ENCODE results near the gene CCDC171.
"Not testable (repeated sequence)": the region's sequence is repeated elsewhere in the genome, so short reads cannot be mapped to it uniquely, and the experiment has no call there.

CCDC171 gene

DNA sequence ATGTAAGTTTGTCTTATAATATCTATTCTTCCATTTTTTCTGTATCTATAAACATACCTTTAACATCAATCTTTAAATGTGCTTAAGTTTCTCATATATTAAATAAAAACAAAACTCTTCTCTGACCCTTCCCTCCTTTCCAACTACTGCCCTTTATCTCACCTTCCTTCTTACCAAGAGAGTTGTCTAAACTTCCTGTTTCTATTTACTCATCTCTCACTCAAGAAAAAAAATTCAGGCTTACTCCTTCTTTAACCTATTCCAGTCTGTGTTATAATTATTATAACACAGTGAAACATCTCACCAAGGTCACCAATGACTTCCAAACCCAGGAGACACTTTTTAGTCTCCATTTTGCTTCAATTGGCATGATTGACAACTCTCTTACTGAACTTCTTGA, 140.9 kb downstream of the CCDC171 start:
- no peak for DNase-seq (ENCODE audit: low read depth in 2 of 3, low spot score in 1 of 3)

DNA sequence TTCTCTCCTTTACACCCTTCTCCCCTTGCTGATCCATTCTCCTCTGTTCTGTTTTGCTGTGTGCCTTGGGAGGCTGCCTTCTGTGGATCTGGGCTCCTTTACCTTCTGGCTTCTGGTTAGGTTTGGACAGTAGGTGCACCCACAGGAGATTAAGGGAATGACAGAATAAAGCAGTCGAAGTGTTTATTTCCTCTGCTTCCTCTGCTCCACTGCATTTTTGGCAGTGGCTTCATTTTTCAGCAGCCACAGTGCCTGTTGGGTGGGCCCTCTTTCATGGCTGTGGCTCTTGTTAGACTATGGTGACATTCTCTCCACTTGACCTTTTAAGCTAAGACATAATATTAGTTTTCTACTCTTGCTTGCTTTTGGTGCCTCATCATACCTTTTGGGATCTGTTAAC, 144.1 kb downstream of the CCDC171 start:
- no peak for DNase-seq (ENCODE audit: low read depth in 2 of 3, low spot score in 1 of 3)

- no peak for DNase-seq (ENCODE audit: low read depth in 2 of 3, low spot score in 1 of 3)
Measured at GRCh38 chr9:15697446-15697851, 144.6 kb downstream of the CCDC171 start.

- not testable (repeated sequence) for DNase-seq (ENCODE audit: low read depth in 2 of 3, low spot score in 1 of 3)
Measured at GRCh38 chr9:15699876-15700559, 147.2 kb downstream of the CCDC171 start.

- DNase-seq (ENCODE audit: low read depth in 2 of 3, low spot score in 1 of 3), result no peak
Measured at GRCh38 chr9:15707000-15707399, 154.2 kb downstream of the CCDC171 start.

DNA sequence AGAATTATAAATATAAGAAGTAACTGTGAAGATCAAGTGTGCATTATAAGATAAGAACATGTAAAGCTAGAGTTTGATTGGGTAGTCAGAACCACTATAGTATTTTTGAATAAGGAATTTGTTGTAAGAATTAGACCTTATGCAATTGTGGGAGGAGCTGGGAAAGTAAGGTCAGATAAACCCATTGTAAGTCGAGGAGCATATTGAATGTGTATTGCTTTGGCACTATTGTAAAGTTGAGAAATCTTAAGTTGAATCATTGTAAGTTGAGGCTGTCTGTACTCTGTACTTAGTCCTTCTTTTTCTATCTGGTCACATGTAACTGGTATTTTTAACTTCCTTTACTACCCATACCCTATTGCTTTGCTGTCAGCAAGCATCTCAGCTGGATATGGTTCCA, 158.7 kb downstream of the CCDC171 start:
- DNase-seq (ENCODE audit: low read depth in 2 of 3, low spot score in 1 of 3), result no peak

DNA sequence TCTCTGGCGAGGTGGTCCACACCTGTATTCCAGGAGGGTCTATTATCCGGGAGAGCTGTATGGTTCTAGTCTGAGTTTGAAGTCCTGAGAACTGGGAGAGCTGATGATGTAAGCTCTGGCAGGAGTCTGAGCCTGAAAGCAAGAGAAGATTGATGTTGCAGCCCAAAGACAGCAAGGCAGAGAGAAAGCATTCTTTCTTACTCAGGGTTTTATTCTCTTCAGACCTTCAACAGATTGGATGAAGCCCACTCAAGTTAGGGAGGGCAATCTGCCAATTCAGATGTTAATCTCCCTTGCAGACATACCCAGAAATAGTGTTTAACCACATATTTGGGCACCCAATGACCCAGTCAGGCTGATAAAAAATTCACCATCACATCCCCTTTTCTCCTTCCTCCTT, 159.1 kb downstream of the CCDC171 start:
- no peak for DNase-seq (ENCODE audit: low read depth in 2 of 3, low spot score in 1 of 3)

GRCh38 chr9:15714746-15715145, 161.9 kb downstream of the CCDC171 start:
- no peak for DNase-seq (ENCODE audit: low read depth in 2 of 3, low spot score in 1 of 3)

DNA sequence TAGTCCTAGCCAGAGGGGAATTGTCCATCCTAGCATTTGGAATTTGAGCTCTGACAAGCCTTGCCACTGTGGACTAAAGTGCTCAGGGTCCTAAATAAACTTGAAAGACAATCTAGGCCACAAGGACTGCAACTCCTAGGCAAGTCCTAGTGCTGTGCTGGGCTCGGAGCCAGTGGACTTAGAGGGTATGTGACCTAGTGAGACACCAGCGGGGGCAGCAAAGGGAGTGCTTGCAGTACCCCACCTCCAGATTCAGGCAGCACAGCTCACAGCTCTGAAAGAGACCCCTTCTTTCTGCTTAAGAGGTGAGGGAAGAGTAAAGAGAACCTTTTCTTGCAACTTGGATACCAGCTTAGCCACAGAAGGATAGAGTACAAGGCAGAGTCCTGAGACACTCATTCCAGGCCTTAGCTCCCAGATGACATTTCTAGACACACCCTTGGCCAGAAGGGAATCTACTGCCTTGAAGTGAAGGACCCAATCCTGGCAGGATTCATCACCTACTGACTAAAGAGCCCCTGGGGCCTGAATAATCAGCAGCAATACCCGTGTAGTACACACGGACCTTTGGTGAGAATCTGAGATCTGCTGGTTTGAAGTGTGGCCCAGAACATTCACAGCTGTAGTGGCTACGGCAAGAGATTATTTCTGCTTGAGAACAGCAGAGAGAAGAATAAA, 164.6 kb downstream of the CCDC171 start:
- DNase-seq (ENCODE audit: low read depth in 2 of 3, low spot score in 1 of 3), result no peak

GRCh38 chr9:15718423-15718822, 165.6 kb downstream of the CCDC171 start:
- DNase-seq (ENCODE audit: low read depth in 2 of 3, low spot score in 1 of 3), result no peak

- DNase-seq (ENCODE audit: low read depth in 2 of 3, low spot score in 1 of 3), result no peak
Measured at GRCh38 chr9:15720861-15721260, 168.0 kb downstream of the CCDC171 start.

DNA sequence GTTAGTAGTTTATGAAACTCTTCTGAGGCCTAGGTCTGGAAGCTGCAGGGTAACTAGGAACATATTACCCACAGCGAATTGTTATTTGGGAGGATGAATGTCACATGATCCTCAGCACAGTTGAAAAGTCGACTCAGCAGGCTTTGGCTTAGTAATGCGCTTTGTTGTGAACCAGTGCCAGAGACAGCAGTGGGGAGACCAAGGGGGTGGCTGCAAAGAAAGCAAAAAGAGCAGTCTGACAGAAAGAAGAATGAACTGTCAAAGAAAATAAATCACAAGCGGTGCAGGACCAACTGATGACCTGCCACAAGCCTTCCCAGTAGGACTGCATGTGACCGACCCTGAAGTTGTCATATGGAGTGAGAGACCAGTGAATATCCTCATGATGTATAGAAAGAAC, 170.0 kb downstream of the CCDC171 start:
- DNase-seq (ENCODE audit: low read depth in 2 of 3, low spot score in 1 of 3), result no peak

DNA sequence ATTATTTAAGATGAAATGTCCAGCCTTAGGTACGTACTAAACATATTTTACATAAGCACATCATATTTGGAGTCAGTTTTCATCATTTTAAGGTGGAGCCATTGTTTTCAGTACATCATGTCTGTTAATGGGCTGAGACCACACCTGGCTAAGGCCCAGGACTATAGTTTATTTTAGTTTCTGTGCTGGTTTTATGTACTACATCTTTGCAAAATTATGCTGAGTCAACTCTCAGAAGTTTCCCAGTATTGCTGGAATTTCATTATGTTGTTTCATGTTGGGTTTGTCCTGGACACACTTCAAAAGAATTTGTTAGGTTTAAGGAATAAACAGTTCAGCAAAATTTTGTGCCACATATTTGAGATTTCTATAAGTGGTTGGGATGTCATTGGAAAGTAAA, 171.2 kb downstream of the CCDC171 start:
- no peak for DNase-seq (ENCODE audit: low read depth in 2 of 3, low spot score in 1 of 3)

DNA sequence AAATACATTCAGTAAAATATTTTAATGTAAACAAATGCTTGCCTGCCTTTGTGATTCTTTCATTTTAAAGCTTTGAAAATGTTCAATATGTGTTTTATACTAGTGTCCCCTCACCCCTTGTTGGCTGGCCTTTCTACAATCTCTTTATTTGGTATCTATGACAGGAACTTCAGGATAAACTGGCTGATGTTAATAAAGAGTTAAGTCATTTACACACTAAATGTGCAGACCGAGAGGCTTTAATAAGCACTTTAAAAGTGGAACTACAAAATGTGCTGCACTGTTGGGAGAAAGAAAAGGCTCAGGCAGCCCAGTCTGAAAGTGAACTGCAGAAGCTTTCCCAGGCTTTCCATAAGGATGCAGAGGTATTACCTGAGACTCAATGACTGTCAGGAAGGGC, 171.8 kb downstream of the CCDC171 start:
- no peak for DNase-seq (ENCODE audit: low read depth in 2 of 3, low spot score in 1 of 3)

DNA sequence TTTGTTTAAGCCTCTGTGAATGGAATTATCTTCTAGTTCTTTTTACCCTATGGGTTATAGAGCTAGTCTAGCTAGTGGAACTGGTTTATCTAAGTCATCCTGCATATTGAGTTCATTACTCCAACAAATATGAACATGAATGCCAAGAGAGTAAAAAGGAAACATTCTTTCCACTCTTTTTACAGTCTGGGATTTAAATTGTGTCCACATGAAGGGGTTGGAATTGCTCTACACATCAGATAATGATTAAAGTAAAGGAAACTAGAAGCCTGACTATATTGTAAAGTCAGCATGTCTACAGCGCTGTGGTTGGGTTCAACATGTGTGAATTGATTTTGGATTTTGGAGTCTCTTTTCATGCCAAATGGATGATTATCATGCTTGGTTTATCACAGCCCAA, 173.1 kb downstream of the CCDC171 start:
- no peak for DNase-seq (ENCODE audit: low read depth in 2 of 3, low spot score in 1 of 3)

DNA sequence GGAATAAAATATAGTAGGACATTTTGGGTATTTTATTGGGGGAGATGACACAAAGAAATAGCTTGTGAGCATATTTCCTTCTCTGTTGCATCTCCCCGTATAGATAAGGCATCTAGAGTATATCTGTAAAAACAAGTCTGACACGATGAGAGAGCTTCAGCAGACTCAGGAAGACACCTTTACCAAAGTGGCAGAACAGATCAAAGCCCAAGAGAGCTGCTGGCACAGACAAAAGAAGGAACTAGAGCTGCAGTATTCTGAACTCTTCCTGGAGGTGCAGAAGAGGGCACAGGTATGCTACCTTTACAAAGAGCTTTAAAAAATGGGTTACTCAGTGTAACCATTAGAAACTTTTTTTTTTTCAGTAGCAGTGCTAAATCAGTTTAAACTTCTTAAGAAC, 176.7 kb downstream of the CCDC171 start:
- DNase-seq (ENCODE audit: low read depth in 2 of 3, low spot score in 1 of 3), result no peak

DNA sequence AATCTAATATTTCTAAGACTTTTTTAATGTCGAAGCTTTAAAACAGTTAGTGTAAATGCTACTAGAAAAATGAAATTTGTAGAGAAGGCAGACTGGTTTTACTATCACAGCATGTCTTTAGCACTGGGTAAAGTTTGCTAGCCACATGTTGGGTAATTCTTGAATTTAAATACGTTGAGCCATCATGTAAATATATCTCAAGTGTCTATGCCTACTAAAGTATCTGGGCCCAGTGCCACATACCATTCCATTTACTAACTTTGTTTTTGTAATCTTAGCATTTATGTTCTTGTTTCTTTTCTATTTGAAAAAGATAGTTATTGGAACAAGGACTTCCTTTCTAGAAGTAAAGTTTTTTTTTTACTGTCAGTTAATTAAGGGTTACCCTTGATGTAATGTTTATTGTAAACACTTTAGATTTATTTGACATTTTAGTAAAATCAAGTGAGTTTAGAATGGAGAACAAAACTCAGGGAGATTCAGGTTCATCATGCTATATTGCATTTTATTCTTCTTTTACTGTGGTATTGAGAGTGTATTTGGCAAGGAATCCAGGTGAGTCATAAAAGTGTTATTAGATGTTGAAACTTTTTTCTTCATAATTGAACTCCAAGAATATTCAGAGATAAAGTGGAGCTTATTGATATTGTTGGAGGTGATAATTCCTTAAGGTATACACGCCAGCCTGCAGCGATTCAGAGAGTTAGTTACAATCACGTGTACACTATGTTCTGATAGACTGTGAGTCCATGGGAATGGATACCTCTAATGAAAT, 182.4 kb downstream of the CCDC171 start:
- DNase-seq (ENCODE audit: low read depth in 2 of 3, low spot score in 1 of 3), result no peak

DNA sequence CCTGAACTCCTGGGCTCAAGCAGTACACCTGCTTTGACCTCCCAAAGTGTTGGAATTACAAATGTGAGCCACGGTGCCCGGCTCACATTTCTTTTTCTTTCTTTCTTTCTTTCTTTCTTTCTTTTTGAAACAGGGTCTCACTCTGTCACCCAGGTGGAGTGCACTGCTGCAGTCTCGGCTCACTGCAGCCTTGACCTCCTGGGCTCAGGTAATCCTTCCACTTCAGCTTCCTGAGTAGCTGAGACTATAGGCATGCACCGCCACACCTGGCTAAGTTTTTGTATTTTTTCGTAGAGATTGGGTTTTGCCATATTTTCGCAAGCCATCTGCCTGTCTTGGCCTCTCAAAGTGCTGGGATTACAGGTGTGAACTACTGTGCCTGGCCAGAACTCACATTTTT, 183.7 kb downstream of the CCDC171 start:
- no peak for DNase-seq (ENCODE audit: low read depth in 2 of 3, low spot score in 1 of 3)

DNA sequence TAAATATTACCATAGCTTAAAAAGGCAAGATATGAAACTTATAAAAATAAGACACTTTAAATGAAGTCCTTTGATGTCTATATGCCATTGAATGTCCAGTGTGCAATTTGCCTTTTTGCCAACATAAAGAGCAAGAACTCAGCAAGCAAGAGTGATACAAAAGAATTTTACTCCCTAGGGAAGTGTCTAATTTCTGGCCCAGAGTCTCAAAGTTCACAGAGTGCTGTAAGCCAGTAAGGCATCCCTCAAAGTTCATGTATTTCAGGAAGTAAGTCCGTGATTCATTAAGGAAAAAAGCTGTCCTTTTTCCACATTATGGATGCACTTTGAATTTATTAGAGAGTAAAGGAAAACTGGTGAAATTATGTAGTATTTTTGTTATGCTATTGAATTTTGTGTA, 185.2 kb downstream of the CCDC171 start:
- no peak for DNase-seq (ENCODE audit: low read depth in 2 of 3, low spot score in 1 of 3)

DNA sequence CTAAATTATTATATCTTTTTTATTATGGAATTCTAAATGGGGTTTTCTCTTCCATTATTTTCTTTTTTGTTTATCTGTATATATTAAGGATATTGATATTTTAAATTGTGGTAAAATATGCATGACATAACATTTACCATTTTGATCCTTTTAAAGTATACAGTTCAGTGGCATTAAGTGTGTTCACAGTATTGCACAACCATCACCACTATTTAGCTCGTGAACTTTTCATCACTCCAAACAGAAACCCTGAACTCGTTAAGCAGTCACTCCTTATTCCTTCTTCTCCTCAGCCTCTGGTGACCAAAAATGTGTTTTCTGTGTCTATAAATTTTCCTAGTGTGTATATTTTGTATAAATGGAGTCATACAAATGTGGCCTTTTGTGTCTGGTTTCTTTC, 188.2 kb downstream of the CCDC171 start:
- DNase-seq (ENCODE audit: low read depth in 2 of 3, low spot score in 1 of 3), result no peak

DNA sequence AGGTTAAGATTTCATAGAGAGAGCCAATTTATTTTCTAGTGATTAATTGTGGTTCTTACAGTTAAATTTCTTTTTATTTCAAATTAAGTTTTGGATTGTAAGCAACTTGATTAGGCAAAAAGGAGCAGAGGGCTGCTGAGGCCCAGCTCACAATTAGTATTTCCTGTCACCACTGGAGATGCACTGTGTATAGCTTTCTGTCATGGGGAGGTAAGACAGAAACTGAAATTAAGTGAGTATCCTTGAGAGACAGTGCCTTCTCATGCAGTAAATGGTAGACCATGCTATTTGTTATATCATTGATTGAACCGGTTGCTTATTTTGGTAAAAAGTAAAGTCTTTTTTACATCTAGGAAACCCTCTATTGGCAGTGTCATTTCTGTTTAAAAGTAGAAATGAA, 190.7 kb downstream of the CCDC171 start:
- DNase-seq (ENCODE audit: low read depth in 2 of 3, low spot score in 1 of 3), result no peak

DNA sequence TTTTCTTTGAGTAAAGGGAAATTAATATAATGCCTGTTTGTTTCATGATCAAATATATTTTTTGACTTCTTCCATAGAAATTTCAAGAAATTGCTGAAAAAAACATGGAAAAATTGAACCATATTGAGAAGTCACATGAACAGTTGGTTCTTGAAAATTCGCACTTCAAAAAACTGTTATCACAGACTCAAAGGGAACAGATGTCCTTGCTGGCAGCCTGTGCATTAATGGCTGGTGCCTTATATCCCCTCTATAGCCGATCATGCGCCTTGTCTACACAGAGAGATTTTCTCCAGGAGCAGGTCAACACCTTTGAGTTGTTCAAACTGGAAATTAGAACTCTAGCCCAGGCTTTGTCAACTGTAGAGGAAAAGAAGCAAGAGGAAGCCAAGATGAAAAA, 191.4 kb downstream of the CCDC171 start:
- DNase-seq (ENCODE audit: low read depth in 2 of 3, low spot score in 1 of 3), result no peak

All from stimulated activated CD4-positive, alpha-beta T cell treated with anti-CD3 and anti-CD28 coated beads, Interleukin-12 subunit alpha, Interleukin-12 subunit beta, amount 100 ng/mL, for 48 hours (primary cell).